ENCODE data around the gene NAA40.

NAA40 gene

DNA sequence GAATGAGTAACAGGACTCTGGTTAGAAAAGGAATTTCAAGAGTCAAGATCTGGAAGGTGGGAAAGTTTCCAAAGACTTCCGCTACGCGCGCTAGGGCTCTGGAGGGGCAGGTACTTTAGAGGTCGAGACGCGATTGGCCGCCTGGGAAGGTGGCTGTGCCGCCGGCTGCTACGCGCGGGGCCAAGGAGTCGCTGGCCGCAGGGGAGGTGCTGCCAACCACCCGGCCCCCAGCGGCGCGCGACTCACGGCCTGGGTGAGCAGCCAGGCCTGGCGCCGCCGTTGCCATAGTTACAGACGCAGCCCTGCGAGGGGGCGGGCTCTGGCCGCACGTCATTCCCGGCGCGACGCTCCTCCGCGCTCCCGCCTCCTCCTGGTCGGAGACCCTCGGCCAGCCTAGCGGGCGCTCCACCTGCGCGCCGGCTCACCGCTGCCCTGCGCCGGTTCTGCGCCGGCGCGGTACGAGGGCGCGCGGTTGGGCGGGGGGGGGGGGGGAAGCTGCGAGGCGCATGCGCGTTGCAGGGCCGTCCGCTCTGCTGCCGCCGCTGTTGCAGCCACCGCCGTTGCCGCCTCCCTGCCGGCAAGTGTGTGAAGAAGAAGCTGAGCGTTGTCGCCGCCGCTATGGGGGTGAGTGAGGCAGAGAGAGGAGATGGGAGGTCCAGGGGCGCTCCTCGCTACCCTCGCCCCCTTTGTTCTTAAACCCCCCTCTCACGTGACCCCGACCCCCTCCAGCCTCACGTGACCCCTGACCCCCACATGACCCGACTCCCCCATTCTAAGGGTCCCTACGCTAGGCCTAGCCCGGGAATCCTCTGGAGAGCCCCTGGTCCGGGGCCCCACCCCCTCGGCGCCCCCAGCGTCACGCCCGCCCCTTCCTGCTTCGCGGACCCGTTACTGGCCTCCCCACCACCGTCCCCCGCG lies at the start of gene NAA40:
Gene NAA40 (plus strand): TSS at position 524 of the 918 bp plus-strand sequence. CDS start 95 bp downstream, at position 619.
- in situ Hi-C loops (cut with HindIII; ENCODE audit: low sequenced_read_pairs): no loop called here

DNA sequence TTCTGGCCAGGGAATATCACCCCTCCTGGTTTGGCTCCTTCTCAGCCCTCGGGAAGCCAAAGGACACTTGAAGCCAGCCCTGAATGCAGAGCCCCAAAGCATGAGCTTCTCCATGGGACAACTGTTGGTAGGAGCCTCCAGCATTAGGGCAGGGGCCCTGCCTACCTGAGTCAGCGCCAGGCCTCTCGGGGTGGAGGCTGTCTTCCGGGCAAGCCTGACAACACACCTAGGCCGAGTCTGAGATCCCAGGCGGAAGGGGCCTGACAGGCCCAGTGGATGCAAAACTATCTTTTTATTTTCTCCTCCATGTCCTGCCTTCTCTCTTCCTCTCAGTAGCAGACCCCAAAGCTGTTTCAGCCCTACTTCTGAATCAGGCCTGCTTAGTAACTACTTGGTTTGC lies 49.5 kb upstream of the NAA40 start:
- in situ Hi-C loops (cut with HindIII; ENCODE audit: low sequenced_read_pairs): no loop called here

DNA sequence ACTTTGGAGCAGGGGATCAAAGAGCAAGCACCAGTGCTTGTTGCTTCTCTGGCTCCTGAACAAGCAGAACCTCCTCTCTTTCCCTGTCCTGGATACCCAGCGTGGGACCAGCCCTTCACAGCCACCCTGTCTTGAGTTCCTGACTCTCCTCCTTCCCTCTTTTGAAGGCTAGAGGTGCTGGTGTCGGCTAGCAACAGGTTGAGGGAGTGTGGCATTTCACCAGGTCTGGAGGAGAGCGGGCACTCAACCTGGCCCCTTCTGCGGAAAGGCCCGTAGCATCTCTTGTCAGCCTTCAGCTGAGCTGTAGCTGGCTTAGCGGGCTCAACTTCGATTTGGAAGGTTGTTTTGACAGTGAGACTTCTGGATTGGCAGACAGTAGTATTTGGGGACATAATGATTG lies 48.4 kb upstream of the NAA40 start:
- in situ Hi-C loops (cut with HindIII; ENCODE audit: low sequenced_read_pairs): no loop called here

DNA sequence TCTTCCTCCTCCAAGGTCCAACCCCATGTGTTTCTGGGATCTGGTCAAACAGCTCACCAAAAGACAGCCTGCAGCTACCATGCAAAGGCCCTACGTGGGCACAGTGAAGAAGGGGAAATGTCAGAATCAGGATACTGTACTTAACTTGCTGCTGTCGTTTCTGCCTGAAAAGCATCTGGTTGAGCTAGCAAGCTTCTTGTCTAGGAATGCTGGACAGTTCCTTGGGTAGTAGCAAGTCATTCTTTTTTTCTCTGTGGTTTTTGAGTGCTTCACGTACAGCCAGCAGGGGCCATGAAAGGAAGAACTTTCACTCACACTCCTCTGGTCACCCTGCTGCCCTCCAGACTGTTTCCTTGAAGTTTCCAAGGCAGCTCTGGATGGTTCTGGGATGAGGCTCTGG lies 46.6 kb upstream of the NAA40 start:
- in situ Hi-C loops (cut with HindIII; ENCODE audit: low sequenced_read_pairs): no loop called here

DNA sequence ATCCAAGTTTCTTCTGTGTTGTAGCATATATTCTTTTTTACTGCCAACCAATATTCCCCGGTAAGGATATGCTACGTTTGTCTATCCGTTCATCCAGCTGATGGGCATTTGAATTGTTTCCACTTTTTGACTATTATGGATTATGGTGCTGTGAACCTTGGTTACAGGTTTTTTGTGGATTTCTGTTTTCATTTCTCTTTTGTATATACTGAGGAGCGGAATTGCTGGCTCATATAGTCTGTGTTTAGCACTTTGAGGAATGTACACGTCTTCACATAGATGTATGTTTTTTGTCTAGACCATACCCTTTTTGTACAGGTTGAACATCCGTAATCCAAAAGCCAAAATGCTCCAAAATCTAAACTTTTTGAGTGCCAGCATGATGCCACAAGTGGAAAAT lies 45.4 kb upstream of the NAA40 start:
- in situ Hi-C loops (cut with HindIII; ENCODE audit: low sequenced_read_pairs): no loop called here

DNA sequence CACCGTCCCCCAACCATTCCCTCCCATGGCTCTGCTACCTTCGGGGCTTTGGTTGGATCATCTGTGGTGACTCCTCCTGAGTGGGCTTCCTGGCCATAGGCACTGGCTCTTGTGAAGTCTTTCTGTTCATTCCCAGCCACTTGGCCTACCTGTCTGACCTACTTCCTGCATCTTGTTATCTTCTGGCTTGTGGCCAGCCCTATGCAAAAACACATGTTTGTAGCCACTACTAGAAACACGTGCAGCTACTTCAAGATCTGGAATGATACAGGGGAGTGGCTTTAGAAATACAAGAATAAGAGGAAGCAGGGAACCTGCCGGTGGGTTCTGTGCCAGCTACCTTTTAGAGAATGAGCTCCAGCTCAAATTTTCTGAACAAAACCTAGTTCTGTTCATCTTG lies 42.7 kb upstream of the NAA40 start:
- in situ Hi-C loops (cut with HindIII; ENCODE audit: low sequenced_read_pairs): no loop called here

DNA sequence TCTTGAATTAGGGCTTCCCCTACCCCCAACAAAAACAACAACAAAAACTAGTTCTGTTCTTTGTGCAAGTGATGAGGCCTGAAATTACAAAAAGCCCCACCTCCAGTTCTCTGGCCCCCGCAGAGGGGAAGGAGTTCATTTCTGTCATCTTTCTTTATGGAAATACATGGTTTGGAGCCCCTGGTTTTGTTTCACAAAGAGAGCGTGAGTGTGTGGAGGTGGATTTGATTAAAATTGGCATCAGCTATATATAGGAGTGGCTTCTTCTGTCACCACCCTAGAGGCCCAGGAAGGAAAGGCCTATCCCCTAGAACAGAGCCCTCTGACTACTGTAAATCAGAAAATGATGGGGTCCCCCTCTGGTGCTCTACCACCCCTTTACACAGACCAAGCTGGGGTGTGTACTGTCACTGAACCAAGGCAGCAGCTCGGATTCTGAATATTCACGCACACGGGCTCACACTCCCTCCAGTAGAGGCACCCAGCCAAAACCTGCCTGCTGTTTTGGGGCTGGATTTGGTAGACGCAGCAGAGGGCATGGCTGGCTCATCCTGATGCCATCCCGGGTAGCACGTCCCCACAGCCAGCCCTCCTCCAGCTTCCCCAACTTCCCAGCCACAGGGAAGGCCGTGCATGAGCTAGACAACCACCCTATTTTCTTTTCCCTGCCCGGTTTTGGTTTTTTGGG lies 41.2 kb upstream of the NAA40 start:
- in situ Hi-C loops (cut with HindIII; ENCODE audit: low sequenced_read_pairs): no loop called here

DNA sequence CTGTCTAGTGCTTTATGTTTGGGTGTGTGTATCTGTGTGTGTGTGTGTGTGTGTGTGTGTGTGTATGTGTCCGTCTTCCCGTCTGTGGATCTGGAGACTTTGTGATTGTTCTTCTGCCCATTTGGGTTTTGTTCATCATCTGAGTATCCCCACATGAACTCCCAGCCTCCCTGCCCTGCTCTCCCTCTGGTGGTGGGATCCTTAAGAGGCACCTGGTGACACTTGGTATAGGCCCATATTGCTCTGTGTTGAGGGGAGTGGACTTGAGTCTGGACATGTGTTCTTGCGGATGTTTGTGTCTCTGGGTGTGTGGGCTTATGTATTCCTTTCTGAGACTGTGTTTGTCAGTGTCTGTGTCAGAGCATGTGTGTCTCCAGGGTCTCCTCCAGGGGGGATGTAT lies 37.1 kb upstream of the NAA40 start:
- in situ Hi-C loops (cut with HindIII; ENCODE audit: low sequenced_read_pairs): no loop called here

DNA sequence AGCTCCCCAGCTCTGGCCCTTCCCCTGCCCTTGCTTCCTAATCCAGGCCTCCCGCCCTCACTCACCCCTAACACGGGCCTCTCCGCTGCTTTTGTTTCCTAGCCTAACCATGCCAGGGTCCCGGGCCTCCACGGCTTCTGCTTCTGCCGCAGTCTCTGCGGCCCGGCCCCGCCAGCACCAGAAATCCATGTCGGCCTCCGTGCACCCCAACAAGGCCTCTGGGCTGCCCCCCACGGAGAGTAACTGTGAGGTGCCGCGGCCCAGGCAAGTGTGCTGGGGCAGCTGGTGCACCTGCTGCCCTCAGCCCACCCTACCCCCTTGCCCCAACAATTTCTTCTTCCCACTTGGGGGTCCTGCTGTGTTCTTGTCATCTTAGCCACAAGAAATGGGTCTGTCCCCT lies 34.9 kb upstream of the NAA40 start:
- in situ Hi-C loops (cut with HindIII; ENCODE audit: low sequenced_read_pairs): no loop called here

DNA sequence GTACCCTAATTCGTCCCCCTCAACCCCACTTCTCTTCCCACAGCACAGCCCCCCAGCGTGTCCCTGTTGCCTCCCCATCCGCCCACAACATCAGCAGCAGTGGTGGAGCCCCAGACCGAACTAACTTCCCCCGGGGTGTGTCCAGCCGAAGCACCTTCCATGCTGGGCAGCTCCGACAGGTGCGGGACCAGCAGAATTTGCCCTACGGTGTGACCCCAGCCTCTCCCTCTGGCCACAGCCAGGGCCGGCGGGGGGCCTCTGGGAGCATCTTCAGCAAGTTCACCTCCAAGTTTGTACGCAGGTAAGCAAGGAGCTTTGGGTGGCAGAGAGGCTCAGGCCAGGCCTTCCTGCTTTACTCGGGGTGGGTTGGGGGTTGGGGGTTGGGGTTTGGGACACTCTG lies 34.1 kb upstream of the NAA40 start:
- in situ Hi-C loops (cut with HindIII; ENCODE audit: low sequenced_read_pairs): no loop called here

DNA sequence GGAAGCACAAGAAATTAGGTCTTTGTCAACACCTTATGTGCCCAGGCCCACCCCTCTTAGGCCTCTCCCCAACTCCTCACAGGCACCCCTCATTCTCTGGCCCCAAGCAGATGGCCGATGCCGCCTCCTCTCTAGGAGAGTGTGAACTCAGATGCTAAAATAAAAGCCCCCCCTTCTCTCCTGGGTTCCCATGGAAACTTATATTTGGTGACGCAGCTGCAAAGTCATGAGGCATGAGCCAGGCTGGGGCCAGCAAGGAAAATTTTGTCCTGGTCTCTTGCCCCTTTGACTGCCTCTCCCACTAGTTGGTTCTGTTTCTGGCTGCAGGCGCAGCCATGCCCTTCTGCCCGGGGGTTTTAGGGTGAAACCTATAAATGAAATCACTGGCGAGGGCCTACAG lies 33.6 kb upstream of the NAA40 start:
- in situ Hi-C loops (cut with HindIII; ENCODE audit: low sequenced_read_pairs): no loop called here

DNA sequence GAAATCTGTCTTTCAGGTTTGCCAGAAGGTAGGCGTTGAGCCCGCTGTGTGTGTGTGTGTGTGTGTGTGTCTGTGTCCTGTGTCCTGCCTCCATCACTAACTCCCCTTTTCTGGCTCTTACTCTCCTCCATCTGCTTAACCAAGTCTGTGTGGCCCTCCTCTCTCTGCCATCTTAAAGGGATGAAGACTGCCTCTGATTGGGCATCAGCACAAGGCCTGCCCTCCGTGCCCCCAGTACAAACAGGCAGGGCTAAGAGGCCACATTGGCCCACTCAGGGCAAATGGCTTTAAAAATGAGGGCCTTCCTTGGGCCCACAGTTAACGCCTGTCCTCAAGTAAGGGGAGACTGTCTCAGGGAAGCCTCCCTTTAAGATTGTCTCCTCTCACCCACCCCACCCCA lies 32.7 kb upstream of the NAA40 start:
- in situ Hi-C loops (cut with HindIII; ENCODE audit: low sequenced_read_pairs): no loop called here

DNA sequence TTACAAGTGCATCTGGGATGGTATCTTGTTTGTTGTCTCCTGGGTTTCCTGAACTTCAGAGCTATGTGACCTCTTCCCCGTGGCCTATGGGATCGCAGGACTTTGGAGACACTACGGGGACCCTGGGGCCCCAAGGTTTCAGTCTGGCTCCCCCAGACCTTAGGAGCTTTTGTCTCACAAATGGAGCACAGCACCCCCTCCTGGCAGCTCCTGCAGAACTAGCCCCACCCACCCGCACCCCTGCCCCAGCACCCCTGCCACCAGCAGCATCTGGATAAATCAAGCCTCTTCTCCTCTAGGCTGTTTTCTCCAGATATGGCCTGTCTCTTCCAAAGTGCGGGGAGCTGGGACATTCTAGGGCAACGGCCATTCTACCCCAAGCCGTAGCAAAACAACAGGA lies 32.2 kb upstream of the NAA40 start:
- in situ Hi-C loops (cut with HindIII; ENCODE audit: low sequenced_read_pairs): no loop called here

DNA sequence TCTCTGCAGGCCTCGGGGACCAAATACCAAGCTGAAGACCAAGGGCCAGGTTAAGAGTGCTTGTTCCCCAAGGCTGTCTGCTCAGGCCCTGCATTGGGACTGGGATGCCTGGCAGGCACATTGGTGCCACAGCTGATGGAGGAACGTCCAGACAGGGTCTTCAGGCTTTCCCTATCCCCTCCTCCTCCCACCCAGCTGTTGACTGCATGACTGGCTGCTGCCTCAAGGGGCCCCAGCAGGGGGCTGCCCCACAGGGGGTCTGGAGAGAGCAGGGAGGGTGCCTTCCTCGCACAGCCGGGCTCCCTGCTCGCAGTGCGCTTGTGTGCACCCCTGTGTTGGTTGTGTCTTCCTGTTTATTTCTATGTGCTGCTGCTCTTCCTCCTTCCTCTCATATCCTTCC lies 31.7 kb upstream of the NAA40 start:
- in situ Hi-C loops (cut with HindIII; ENCODE audit: low sequenced_read_pairs): no loop called here

DNA sequence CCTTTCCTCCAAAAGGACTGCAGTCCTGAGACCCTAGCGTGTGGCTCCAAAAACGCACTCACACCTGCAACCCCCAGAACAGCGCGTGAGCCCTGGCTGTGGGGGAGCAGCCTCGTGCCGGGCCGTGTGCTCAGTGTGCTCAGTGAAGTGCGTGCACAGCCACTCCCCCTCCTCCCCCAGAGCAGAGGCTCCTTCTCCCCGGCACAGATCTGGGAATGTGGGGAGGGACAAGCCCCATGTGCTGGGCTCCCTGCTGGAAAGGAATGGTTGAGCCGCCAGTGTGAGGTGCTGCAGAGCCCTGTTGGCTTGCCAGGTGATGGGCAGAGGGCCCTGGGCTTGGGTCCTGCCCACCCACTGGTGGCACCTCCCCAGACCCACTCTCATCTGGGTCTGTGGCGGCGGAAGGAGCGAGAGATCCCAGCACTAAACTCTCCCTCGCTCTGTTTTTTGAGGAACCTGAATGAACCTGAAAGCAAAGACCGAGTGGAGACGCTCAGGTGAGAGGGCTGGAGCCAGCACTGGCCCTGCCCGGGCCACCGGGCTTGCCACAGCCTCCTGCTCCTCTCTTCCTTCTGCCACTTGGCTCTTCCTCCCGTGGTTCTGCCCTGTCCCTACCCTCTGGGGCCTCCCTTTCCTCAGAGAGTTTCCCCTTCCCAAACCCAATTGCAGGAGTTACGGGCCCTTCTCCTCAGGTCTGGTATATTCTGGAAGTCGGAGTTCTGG lies 30.8 kb upstream of the NAA40 start:
- in situ Hi-C loops (cut with HindIII; ENCODE audit: low sequenced_read_pairs): no loop called here

DNA sequence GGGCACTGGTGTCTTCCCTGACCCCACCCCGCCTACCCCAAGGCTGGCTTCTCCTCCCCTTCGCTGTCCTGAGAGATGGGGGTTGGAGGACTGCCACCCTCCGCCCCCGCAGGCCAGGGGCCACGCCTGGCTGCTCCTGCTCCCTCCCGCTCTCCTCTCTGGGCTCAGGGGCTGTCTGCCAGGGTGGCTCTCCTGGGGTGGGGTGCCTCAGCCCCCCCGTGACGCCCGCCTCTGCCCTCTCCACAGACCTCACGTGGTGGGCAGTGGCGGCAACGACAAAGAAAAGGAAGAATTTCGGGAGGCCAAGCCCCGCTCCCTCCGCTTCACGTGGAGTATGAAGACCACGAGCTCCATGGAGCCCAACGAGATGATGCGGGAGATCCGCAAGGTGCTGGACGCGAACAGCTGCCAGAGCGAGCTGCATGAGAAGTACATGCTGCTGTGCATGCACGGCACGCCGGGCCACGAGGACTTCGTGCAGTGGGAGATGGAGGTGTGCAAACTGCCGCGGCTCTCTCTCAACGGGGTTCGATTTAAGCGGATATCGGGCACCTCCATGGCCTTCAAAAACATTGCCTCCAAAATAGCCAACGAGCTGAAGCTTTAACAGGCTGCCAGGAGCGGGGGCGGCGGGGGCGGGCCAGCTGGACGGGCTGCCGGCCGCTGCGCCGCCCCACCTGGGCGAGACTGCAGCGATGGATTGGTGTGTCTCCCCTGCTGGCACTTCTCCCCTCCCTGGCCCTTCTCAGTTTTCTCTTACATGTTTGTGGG lies 30.0 kb upstream of the NAA40 start:
- in situ Hi-C loops (cut with HindIII; ENCODE audit: low sequenced_read_pairs): no loop called here

DNA sequence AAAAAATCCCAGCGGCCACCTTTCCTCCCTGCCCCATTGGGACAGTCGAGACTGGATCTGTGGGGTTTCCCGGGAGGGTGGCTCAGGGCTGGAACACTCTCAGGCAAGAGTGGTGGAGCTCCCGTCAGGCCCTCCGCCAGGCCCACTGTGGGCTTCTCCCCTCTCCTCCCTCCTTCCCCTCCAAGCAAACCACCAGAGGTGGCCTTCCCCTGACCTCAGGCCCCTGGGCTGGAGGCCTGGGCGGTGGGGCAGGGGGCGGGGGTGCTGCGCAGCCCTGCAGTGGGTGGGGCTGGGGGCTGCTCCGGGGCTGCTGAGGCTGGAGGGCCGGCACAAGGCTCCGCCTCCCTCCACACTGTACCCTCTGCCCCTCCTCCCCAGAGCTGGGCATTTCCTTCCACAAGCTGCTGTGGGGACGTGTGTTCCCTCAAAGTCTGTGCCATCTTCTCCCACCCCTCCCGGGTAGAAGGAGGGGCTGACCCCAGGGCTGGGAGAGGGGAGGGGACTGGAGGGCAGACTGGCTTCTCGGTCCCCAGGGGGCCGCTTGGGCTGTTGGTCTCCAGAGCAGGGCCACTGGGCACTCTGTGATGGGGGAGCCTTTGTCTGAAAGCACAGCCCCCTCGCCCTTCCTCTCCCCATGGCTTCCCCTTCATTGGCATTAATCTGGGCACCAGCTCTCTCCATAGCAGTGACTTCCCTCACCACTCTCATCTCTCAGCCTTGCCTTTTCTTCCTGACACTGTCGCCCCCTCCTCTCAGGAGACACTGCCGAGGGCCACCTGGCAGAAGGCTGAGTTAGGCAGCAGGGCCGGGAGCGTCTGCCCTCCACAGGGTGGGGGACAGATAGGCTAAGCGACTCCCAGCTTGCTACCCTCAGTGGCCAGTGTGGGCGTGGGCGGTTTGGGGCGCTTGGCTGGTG lies 29.0 kb upstream of the NAA40 start:
- in situ Hi-C loops (cut with HindIII; ENCODE audit: low sequenced_read_pairs): no loop called here

DNA sequence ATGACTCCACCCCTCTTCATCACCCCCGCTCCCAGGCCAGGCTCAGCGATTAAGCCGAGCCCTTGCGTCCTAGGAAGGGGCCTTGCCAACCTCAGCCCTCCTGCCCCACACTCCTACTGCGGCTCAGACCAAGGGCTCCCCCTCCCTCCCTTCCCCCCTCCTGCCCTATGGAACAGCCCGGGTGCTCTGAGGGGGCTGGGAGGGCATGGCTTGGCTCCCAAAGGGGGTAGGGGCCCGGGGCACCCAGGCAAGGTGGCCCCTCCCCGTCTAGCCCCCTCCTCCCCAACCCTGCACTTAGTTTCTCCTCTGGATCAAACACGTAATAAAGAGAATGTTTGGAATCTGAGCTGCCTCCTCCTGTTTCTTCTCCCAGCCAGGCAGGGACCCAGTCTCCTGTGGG lies 28.1 kb upstream of the NAA40 start:
- in situ Hi-C loops (cut with HindIII; ENCODE audit: low sequenced_read_pairs): no loop called here

DNA sequence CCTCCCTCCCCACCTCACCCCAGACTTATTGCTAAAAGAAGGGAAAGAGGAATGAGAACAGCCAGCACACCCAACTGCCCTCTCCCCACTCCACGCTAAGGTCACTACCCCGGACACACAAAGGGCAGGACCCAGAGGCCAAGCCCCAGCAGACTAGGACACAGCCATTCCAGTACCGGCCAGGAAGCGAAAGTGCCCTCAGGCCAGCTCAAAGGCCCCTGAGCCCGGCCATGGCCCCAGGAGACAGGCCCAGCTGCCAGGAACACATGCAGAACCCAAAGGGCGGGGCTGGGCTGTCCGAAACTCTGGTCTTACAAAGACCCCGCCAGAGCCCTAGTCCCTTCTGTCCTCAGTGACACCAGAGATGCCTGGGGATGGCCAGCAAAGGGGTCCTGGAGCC lies 27.4 kb upstream of the NAA40 start:
- in situ Hi-C loops (cut with HindIII; ENCODE audit: low sequenced_read_pairs): no loop called here

DNA sequence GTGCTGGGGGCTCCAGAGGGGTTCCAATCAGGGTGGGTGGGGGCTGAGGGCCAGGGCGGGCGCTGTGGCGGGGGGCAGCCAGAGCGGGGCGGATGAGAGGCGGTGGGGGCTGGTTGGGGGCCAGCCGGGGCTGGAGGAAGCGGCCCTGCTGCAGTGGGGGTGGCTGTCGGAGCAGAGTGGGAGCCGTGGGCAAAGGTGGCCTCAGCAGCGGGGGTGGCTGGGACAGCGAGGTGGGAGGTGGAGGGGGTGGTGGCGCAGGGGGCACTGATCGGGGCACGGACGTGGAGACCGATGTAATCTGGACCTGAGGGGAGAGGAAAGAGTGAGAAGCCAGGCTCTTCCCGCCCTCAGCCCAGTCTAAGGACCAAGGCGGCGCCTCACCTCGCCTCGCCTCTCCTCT lies 26.9 kb upstream of the NAA40 start:
- in situ Hi-C loops (cut with HindIII; ENCODE audit: low sequenced_read_pairs): no loop called here
